Suppressor macrophage treated with lipopolysaccharide for 4 hours (primary cell): Measurements from ENCODE around the gene FAM124A.

Experiments
- DNase-seq: peaks from one replicate; pipeline ENCODE4 v3.0.0-alpha.2; 2020

FAM124A gene

GRCh38 chr13:51221108-51221507 is 1.1 kb upstream of the FAM124A start:
- no peak for DNase-seq

- DNase-seq = no peak
These were observed 543 bp upstream of the FAM124A start for GRCh38 chr13:51221674-51222036.

- DNase-seq = no peak
These were observed 725 bp downstream of the FAM124A start for GRCh38 chr13:51222686-51223559.

GRCh38 chr13:51223560-51224270 is 1.5 kb downstream of the FAM124A start:
- DNase-seq = peak; percentile 37

- peak; percentile 30 for DNase-seq
These were observed 2.8 kb downstream of the FAM124A start for GRCh38 chr13:51225029-51225428.

- no peak for DNase-seq
These were observed 5.2 kb downstream of the FAM124A start for GRCh38 chr13:51227404-51227803.

GRCh38 chr13:51229101-51229719 is 7.0 kb downstream of the FAM124A start:
- DNase-seq = no peak

- DNase-seq = no peak
These were observed 7.5 kb downstream of the FAM124A start for GRCh38 chr13:51229731-51230130.

- DNase-seq = peak; percentile 67
These were observed 8.4 kb downstream of the FAM124A start for GRCh38 chr13:51230477-51231105.

GRCh38 chr13:51231456-51231855 is 9.3 kb downstream of the FAM124A start:
- no peak for DNase-seq

GRCh38 chr13:51232328-51232727 is 10.1 kb downstream of the FAM124A start:
- no peak for DNase-seq

- no peak for DNase-seq
These were observed 11.1 kb downstream of the FAM124A start for GRCh38 chr13:51233117-51233826.

GRCh38 chr13:51234676-51235075 is 12.5 kb downstream of the FAM124A start:
- no peak for DNase-seq

- DNase-seq = no peak
These were observed 13.0 kb downstream of the FAM124A start for GRCh38 chr13:51235186-51235585.

GRCh38 chr13:51235756-51236490 is 13.7 kb downstream of the FAM124A start:
- DNase-seq = no peak

GRCh38 chr13:51236491-51236792 is 14.2 kb downstream of the FAM124A start:
- DNase-seq = no peak

- DNase-seq = no peak
These were observed 15.2 kb downstream of the FAM124A start for GRCh38 chr13:51237386-51237785.

GRCh38 chr13:51237887-51238286 is 15.7 kb downstream of the FAM124A start:
- no peak for DNase-seq

- DNase-seq = peak; percentile 27
These were observed 18.0 kb downstream of the FAM124A start for GRCh38 chr13:51240178-51240577.

- peak; percentile 36 for DNase-seq
These were observed 18.8 kb downstream of the FAM124A start for GRCh38 chr13:51240958-51241357.

- peak; percentile 96 for DNase-seq
These were observed 19.5 kb downstream of the FAM124A start for GRCh38 chr13:51241720-51242119.

GRCh38 chr13:51243227-51243626 is 21.0 kb downstream of the FAM124A start:
- DNase-seq = no peak
